Suppressor macrophage treated with lipopolysaccharide for 4 hours (primary cell): ENCODE data around the gene TBL3.
"Not testable (repeated sequence)": the region's sequence is repeated elsewhere in the genome, so short reads cannot be mapped to it uniquely, and the experiment has no call there.

ENCODE experiments used
- DNase-seq: peaks from one replicate; pipeline ENCODE4 v3.0.0-alpha.2; 2020

The TBL3 gene

GRCh38 chr16:2002406-2003230 lies 30.8 kb downstream of the TBL3 start:
- DNase-seq, result no peak

- no peak for DNase-seq
Observed at GRCh38 chr16:2003231-2003826, 31.5 kb downstream of the TBL3 start.

GRCh38 chr16:2003827-2004641 lies 32.2 kb downstream of the TBL3 start:
- DNase-seq, result peak; percentile 96

GRCh38 chr16:2004795-2005517 lies 33.1 kb downstream of the TBL3 start:
- DNase-seq, result peak; percentile 43

GRCh38 chr16:2005646-2006045 lies 33.8 kb downstream of the TBL3 start:
- peak; percentile 68 for DNase-seq

GRCh38 chr16:2006317-2006716 lies 34.5 kb downstream of the TBL3 start:
- no peak for DNase-seq

GRCh38 chr16:2007081-2007836 lies 35.4 kb downstream of the TBL3 start:
- DNase-seq, result no peak

GRCh38 chr16:2008009-2008526 lies 36.2 kb downstream of the TBL3 start:
- DNase-seq, result no peak

- DNase-seq, result peak; percentile 44
Observed at GRCh38 chr16:2008631-2009163, 36.8 kb downstream of the TBL3 start.

GRCh38 chr16:2009164-2009711 lies 37.4 kb downstream of the TBL3 start:
- peak; percentile 28 for DNase-seq

GRCh38 chr16:2009791-2010510 lies 38.1 kb downstream of the TBL3 start, which contains the start of gene ZNF598:
Gene ZNF598, minus strand, starts transcription at chr16:2009821.
- peak; percentile 95 for DNase-seq

- DNase-seq, result not testable (repeated sequence)
Observed at GRCh38 chr16:2011726-2012125, 39.9 kb downstream of the TBL3 start.

GRCh38 chr16:2013527-2013926 lies 41.7 kb downstream of the TBL3 start:
- DNase-seq, result no peak

GRCh38 chr16:2015117-2015946 lies 43.5 kb downstream of the TBL3 start:
- peak; percentile 61 for DNase-seq

- no peak for DNase-seq
Observed at GRCh38 chr16:2015947-2016208, 44.0 kb downstream of the TBL3 start.

- no peak for DNase-seq
Observed at GRCh38 chr16:2016407-2016922, 44.6 kb downstream of the TBL3 start.

- no peak for DNase-seq
Observed at GRCh38 chr16:2019518-2019920, 47.7 kb downstream of the TBL3 start, which contains the start of gene NPW. Gene NPW, plus strand, starts transcription at chr16:2019785.

GRCh38 chr16:2019921-2020831 lies 48.3 kb downstream of the TBL3 start:
- no peak for DNase-seq
